Activated naive CD8-positive, alpha-beta T cell treated with anti-CD3 and anti-CD28 coated beads, Interleukin-2, amount 50 U/mL, for 24 hours (primary cell): ENCODE data around the gene PCGF3.
"Not testable (repeated sequence)": the region's sequence is repeated elsewhere in the genome, so short reads cannot be mapped to it uniquely, and the experiment has no call there.

Experiments used
- ATAC-seq: fragments of 150-1000 bp; cut with Tn5 transposase; one replicate; pipeline ENCODE4 v1.10.0; 2021
- DNase-seq: peaks from one replicate; pipeline ENCODE4 v3.0.0; 2021
- H3K27ac Mint-ChIP-seq: one replicate; pipeline ENCODE4 v1.8.0; 2021; ENCODE audit warnings: mild to moderate bottlenecking, mixed read lengths
- H3K27me3 Mint-ChIP-seq: one replicate; pipeline ENCODE4 v1.8.0; 2021; ENCODE audit warnings: mixed read lengths
- H3K36me3 Mint-ChIP-seq: one replicate; pipeline ENCODE4 v1.8.0; 2021; ENCODE audit warnings: low read depth, mixed read lengths
- H3K4me1 Mint-ChIP-seq: one replicate; pipeline ENCODE4 v1.8.0; 2021; ENCODE audit warnings: mixed read lengths
- H3K4me3 Mint-ChIP-seq: one replicate; pipeline ENCODE4 v1.8.0; 2021; ENCODE audit warnings: mild to moderate bottlenecking, moderate library complexity, mixed read lengths
- H3K9me3 Mint-ChIP-seq: one replicate; pipeline ENCODE4 v1.8.0; 2021; ENCODE audit warnings: mixed read lengths

The PCGF3 gene

GRCh38 chr4:754221-755120 lies 48.8 kb downstream of the PCGF3 start:
- no peak overlapping the region for H3K27ac Mint-ChIP-seq
- no peaks in the 10 kb centered on the region for H3K27me3 Mint-ChIP-seq
- no peaks in the 10 kb centered on the region for H3K4me1 Mint-ChIP-seq
- H3K9me3 Mint-ChIP-seq = no peaks in the 10 kb centered on the region
- peaks cover 8% of the 10 kb centered on the region for H3K36me3 Mint-ChIP-seq
- peak overlapping the region; percentile 29 for H3K4me3 Mint-ChIP-seq
- no peak for DNase-seq
- ATAC-seq = no peak

- Mint-ChIP-seq H3K27ac (no peak overlapping the region), H3K4me3 (no peak overlapping the region)
- DNase-seq = no peak
Observed at GRCh38 chr4:757111-757510, 51.5 kb downstream of the PCGF3 start.

GRCh38 chr4:759810-760209 lies 54.2 kb downstream of the PCGF3 start:
- not testable (repeated sequence) for H3K27me3 Mint-ChIP-seq, H3K4me3 Mint-ChIP-seq, H3K9me3 Mint-ChIP-seq

More at GRCh38 chr4:757111-757510, 51.5 kb downstream of the PCGF3 start:
- H3K27me3 Mint-ChIP-seq = no peaks in the 10 kb centered on the region
- H3K36me3 Mint-ChIP-seq = peaks cover 19% of the 10 kb centered on the region
- peaks cover 6% of the 10 kb centered on the region for H3K4me1 Mint-ChIP-seq
- ATAC-seq = no peak
- H3K9me3 Mint-ChIP-seq = no peaks in the 10 kb centered on the region

GRCh38 chr4:760616-761015 lies 55.0 kb downstream of the PCGF3 start:
- Mint-ChIP-seq H3K36me3 (peaks cover 28% of the 10 kb centered on the region), H3K27ac (peak overlapping the region; percentile 70), H3K9me3 (no peaks in the 10 kb centered on the region), H3K4me3 (no peak overlapping the region), H3K27me3 (no peaks in the 10 kb centered on the region), H3K4me1 (peaks cover 14% of the 10 kb centered on the region)
- DNase-seq (no peak), ATAC-seq (no peak)

More at GRCh38 chr4:759810-760209, 54.2 kb downstream of the PCGF3 start:
- ATAC-seq, DNase-seq, H3K27ac Mint-ChIP-seq: not testable (repeated sequence)
- peaks cover 29% of the 10 kb centered on the region for H3K36me3 Mint-ChIP-seq
- peaks cover 12% of the 10 kb centered on the region for H3K4me1 Mint-ChIP-seq

GRCh38 chr4:761086-761485 lies 55.5 kb downstream of the PCGF3 start:
- Mint-ChIP-seq H3K27me3 (no peaks in the 10 kb centered on the region), H3K4me3 (no peak overlapping the region), H3K27ac (no peak overlapping the region), H3K36me3 (peaks cover 28% of the 10 kb centered on the region), H3K4me1 (peaks cover 14% of the 10 kb centered on the region), H3K9me3 (no peaks in the 10 kb centered on the region)
- ATAC-seq = no peak
- DNase-seq = no peak

GRCh38 chr4:761739-762138 lies 56.1 kb downstream of the PCGF3 start:
- no peaks in the 10 kb centered on the region for H3K9me3 Mint-ChIP-seq
- H3K4me1 Mint-ChIP-seq = peaks cover 15% of the 10 kb centered on the region
- peaks cover 31% of the 10 kb centered on the region for H3K36me3 Mint-ChIP-seq
- no peak overlapping the region for H3K4me3 Mint-ChIP-seq
- no peak overlapping the region for H3K27ac Mint-ChIP-seq
- no peaks in the 10 kb centered on the region for H3K27me3 Mint-ChIP-seq
- ATAC-seq (no peak), DNase-seq (no peak)

- Mint-ChIP-seq H3K4me1 (peaks cover 18% of the 10 kb centered on the region), H3K9me3 (no peaks in the 10 kb centered on the region), H3K27ac (no peak overlapping the region)
Observed at GRCh38 chr4:762211-763190, 56.9 kb downstream of the PCGF3 start.

GRCh38 chr4:763191-763810 lies 57.7 kb downstream of the PCGF3 start:
- no peak overlapping the region for H3K27ac Mint-ChIP-seq
- H3K4me1 Mint-ChIP-seq = peaks cover 18% of the 10 kb centered on the region
- DNase-seq (no peak), ATAC-seq (no peak)
- peaks cover 31% of the 10 kb centered on the region for H3K36me3 Mint-ChIP-seq
- no peaks in the 10 kb centered on the region for H3K9me3 Mint-ChIP-seq
- H3K4me3 Mint-ChIP-seq = no peak overlapping the region
- no peaks in the 10 kb centered on the region for H3K27me3 Mint-ChIP-seq

More at GRCh38 chr4:762211-763190, 56.9 kb downstream of the PCGF3 start:
- peaks cover 31% of the 10 kb centered on the region for H3K36me3 Mint-ChIP-seq
- no peak for DNase-seq
- H3K27me3 Mint-ChIP-seq = no peaks in the 10 kb centered on the region
- ATAC-seq = no peak
- no peak overlapping the region for H3K4me3 Mint-ChIP-seq

- Mint-ChIP-seq H3K36me3 (peaks cover 33% of the 10 kb centered on the region), H3K4me1 (peaks cover 18% of the 10 kb centered on the region), H3K27ac (no peak overlapping the region), H3K9me3 (no peaks in the 10 kb centered on the region), H3K4me3 (no peak overlapping the region), H3K27me3 (no peaks in the 10 kb centered on the region)
- no peak for ATAC-seq
- no peak for DNase-seq
Observed at GRCh38 chr4:763922-764321, 58.3 kb downstream of the PCGF3 start.

GRCh38 chr4:764405-765169 lies 59.0 kb downstream of the PCGF3 start:
- Mint-ChIP-seq H3K4me1 (peaks cover 19% of the 10 kb centered on the region), H3K27ac (no peak overlapping the region)

GRCh38 chr4:766152-766515 lies 60.5 kb downstream of the PCGF3 start:
- no peak for ATAC-seq
- peak overlapping the region; percentile 9 for H3K27ac Mint-ChIP-seq
- H3K9me3 Mint-ChIP-seq = no peaks in the 10 kb centered on the region
- H3K36me3 Mint-ChIP-seq = peaks cover 36% of the 10 kb centered on the region
- no peak overlapping the region for H3K4me3 Mint-ChIP-seq
- no peak for DNase-seq
- H3K4me1 Mint-ChIP-seq = peaks cover 15% of the 10 kb centered on the region
- no peaks in the 10 kb centered on the region for H3K27me3 Mint-ChIP-seq

More at GRCh38 chr4:764405-765169, 59.0 kb downstream of the PCGF3 start:
- DNase-seq = no peak
- Mint-ChIP-seq H3K9me3 (no peaks in the 10 kb centered on the region), H3K36me3 (peaks cover 34% of the 10 kb centered on the region), H3K27me3 (no peaks in the 10 kb centered on the region), H3K4me3 (no peak overlapping the region)
- ATAC-seq = no peak

- no peak for DNase-seq
- H3K4me1 Mint-ChIP-seq = peaks cover 16% of the 10 kb centered on the region
- H3K27ac Mint-ChIP-seq = peak overlapping the region; percentile 27
Observed at GRCh38 chr4:766559-767283, 61.1 kb downstream of the PCGF3 start.

GRCh38 chr4:768076-768475 lies 62.4 kb downstream of the PCGF3 start:
- Mint-ChIP-seq H3K27me3 (no peaks in the 10 kb centered on the region), H3K27ac (no peak overlapping the region), H3K9me3 (no peaks in the 10 kb centered on the region), H3K4me1 (peaks cover 17% of the 10 kb centered on the region), H3K36me3 (peaks cover 29% of the 10 kb centered on the region), H3K4me3 (no peak overlapping the region)
- ATAC-seq (no peak), DNase-seq (no peak)

More at GRCh38 chr4:766559-767283, 61.1 kb downstream of the PCGF3 start:
- no peak overlapping the region for H3K4me3 Mint-ChIP-seq
- H3K36me3 Mint-ChIP-seq = peaks cover 33% of the 10 kb centered on the region
- H3K9me3 Mint-ChIP-seq = no peaks in the 10 kb centered on the region
- ATAC-seq = no peak
- H3K27me3 Mint-ChIP-seq = no peaks in the 10 kb centered on the region
